Adrenal gland (tissue), 12 donors: Measurements from ENCODE around the gene MACROD2. TPM values are rescaled to one million over a fixed set of nuclear protein-coding genes. Genes with fewer than 3 reads are reported as not detected.

Source experiments
- DNase-seq, 7 donors: peaks; one replicate each; pipeline ENCODE4 v3.0.0-alpha.2; 2019 to 2020
- H3K27ac ChIP-seq, 5 donors: fragments of 200-600 bp; sonication (generic) in 4 of 5; 1 replicate in 3 of 5; 2 replicates in 2 of 5; pipeline versions ENCODE4 v1.5.1 to v1.8.0; 2016 to 2020; ENCODE audit warnings: mild to moderate bottlenecking in 1 of 5
- H3K27me3 ChIP-seq: fragments of 200-600 bp; 2 replicates; pipeline ENCODE4 v1.8.0; 2021
- H3K36me3 ChIP-seq, 2 donors: fragments of 200-600 bp; replicated peaks in 1 of 2; 1 replicate in 1 of 2; 2 replicates in 1 of 2; pipeline versions ENCODE4 v1.5.1 to v1.8.0; 2018 to 2022
- H3K4me1 ChIP-seq, 2 donors: fragments of 200-600 bp; replicated peaks in 1 of 2; 1 replicate in 1 of 2; 2 replicates in 1 of 2; pipeline versions ENCODE4 v1.5.1 to v1.8.0; 2018 to 2021
- H3K4me3 ChIP-seq, 4 donors: fragments of 200-600 bp; sonication (generic) in 3 of 4; one replicate each; pipeline ENCODE4 v1.5.1; 2016 to 2018
- H3K9me3 ChIP-seq, 3 donors: fragments of 200-600 bp; sonication (generic) in 1 of 3; replicated peaks in 1 of 3; 1 replicate in 2 of 3; 2 replicates in 1 of 3; pipeline versions ENCODE4 v1.5.1 to v1.8.0; 2016 to 2021
- POLR2A ChIP-seq, 2 donors: fragments of 450-650 bp; IDR thresholded peaks; one replicate each; pipeline ENCODE4 v1.6.1; 2017; ENCODE audit warnings: antibody characterized with exemption in 2 of 2, mild to moderate bottlenecking in 2 of 2, moderate library complexity in 1 of 2
- WGBS, 4 donors: extraction: QIAGEN DNeasy Blood & Tissue Kit in 2 of 4; methylation state at CpG; one replicate each; pipeline versions ENCODE4 v1.1.5 to v1.1.7; 2013 to 2017; 5-methylcytosine and 5-hydroxymethylcytosine counted together
- intact Hi-C, 2 donors: fragments of 100-400 bp; cut with DNase I; formaldehyde crosslinking; loops; one replicate each; pipeline versions ENCODE4 v1.14.1 to v1.15.0; 2022 to 2023
- polyA plus RNA-seq, 3 donors: library from polyadenylated mRNA; stranded (reverse); fragments of 200-250 nt in 2 of 3; fragments of 350-450 nt in 1 of 3; fragmentation: Illumina TruSeq in 1 of 3; extraction: RNeasy Lipid Tissue Mini Kit (QIAGEN cat#74804) in 1 of 3; gene quantifications; one replicate each; pipeline ENCODE4 v1.2.3, GENCODE V29; 2013 to 2014
- total RNA-seq, 9 donors: library from RNA; depleted of rRNA in 4 of 9; stranded (reverse); fragments of >200 nt in 4 of 9; fragments of 120-200 nt in 1 of 9; fragmentation: NEBNext Ultra II Directional in 1 of 9; extraction: Animal tissue kit (Norgen Biotek cat#: 25700) in 1 of 9; gene quantifications; one replicate each; pipeline versions ENCODE4 v1.1.0 to v1.2.4, GENCODE V29; 2013 to 2023
- TF ChIP-seq, protein P1 (sequence below), 6 experiments: fragments of 450-650 bp in 4 of 6; fragments of 200-600 bp in 2 of 6; sonication (generic) in 1 of 6; IDR thresholded peaks; 1 replicate in 5 of 6; 2 replicates in 1 of 6; pipeline versions ENCODE4 v1.5.1 to v1.8.0; 2016 to 2021; ENCODE audit warnings: antibody characterized with exemption in 6 of 6, mild to moderate bottlenecking in 2 of 6, moderate library complexity in 1 of 6
- donor health status: healthy with polysubstance abuse.
- donor health status: Bipolar disorder and iron deficiency.
- donor health status: DM: yes; HTN: yes; CAD: no.
- donor health status: DM: no; HTN: no; CAD: no.
- donor health status: DM: no; HTN: no; CAD: no.
- donor health status: DM: yes; HTN: yes; CAD: no.

Gene MACROD2
- total and polyA plus RNA-seq, 12 donors, result 1.1 to 21.2 (median 6.4) TPM

DNA sequence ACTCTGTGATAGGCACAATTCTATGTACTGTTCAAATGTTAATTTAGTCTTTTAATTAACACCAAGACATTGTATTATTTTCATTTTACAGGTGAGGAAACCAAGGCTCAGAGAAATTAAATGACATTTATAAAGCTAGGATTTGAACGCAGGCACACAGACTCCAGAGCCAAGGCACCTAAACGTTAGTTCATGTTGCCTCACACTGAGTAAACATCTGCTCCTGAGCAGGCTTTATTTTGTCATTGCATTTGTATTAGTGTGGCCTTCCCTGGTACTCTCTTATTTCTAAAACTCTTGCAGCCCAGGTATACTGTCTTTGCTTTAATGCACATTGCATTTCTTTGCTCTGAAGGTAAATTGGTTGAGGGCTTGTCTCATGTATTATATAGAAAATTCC lies 605.2 kb downstream of the MACROD2 start:
- Histone ChIP-seq H3K4me1 (no peaks in the 10 kb centered on the region), H3K4me3 (no peak overlapping the region), H3K9me3 (no peaks in the 10 kb centered on the region), H3K36me3 (no peaks in the 10 kb centered on the region), H3K27me3 (no peaks in the 10 kb centered on the region), H3K27ac (no peak overlapping the region)
- 72 to 85% (median 77%) methylated on average over 2 of the region's 2 CpGs for WGBS, 4 donors
- no peak for DNase-seq
- TF ChIP-seq, protein P1, sequence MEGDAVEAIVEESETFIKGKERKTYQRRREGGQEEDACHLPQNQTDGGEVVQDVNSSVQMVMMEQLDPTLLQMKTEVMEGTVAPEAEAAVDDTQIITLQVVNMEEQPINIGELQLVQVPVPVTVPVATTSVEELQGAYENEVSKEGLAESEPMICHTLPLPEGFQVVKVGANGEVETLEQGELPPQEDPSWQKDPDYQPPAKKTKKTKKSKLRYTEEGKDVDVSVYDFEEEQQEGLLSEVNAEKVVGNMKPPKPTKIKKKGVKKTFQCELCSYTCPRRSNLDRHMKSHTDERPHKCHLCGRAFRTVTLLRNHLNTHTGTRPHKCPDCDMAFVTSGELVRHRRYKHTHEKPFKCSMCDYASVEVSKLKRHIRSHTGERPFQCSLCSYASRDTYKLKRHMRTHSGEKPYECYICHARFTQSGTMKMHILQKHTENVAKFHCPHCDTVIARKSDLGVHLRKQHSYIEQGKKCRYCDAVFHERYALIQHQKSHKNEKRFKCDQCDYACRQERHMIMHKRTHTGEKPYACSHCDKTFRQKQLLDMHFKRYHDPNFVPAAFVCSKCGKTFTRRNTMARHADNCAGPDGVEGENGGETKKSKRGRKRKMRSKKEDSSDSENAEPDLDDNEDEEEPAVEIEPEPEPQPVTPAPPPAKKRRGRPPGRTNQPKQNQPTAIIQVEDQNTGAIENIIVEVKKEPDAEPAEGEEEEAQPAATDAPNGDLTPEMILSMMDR (IDR thresholded peaks at IDR 0.05), result no peak
- TF ChIP-seq POLR2A (IDR thresholded peaks at IDR 0.05), result no peak
- intact Hi-C loops, result no loop called here

DNA sequence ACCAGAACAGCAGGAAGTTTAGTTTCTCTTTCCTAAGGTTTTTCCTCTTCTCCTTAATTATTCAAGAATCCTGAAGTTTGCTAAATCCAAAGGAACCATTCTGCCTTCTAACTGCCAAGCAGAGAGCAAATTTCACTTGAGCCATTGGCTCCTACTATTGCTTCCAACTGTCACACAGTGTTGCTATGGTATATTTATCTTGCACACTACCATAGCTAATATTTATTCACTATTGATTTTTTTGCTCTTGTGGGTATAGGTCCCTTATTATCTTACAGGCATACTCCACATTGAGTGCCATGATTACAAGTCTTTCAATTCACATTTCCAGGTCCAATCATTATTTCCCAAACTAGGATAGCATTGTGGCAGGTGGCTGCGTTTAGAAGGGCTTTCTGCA lies 608.8 kb downstream of the MACROD2 start:
- no peaks in the 10 kb centered on the region for H3K4me1 ChIP-seq
- TF ChIP-seq POLR2A (IDR thresholded peaks at IDR 0.05), result no peak
- TF ChIP-seq, protein P1 (IDR thresholded peaks at IDR 0.05), result no peak
- WGBS, 4 donors, result 85 to 92% (median 87%) methylated on average over 1 of the region's 1 CpG
- intact Hi-C loops, result no loop called here
- no peaks in the 10 kb centered on the region for H3K9me3 ChIP-seq
- no peak overlapping the region for H3K27ac ChIP-seq
- no peak overlapping the region for H3K4me3 ChIP-seq
- H3K36me3 ChIP-seq, result no peaks in the 10 kb centered on the region
- no peaks in the 10 kb centered on the region for H3K27me3 ChIP-seq
- DNase-seq, result no peak

DNA sequence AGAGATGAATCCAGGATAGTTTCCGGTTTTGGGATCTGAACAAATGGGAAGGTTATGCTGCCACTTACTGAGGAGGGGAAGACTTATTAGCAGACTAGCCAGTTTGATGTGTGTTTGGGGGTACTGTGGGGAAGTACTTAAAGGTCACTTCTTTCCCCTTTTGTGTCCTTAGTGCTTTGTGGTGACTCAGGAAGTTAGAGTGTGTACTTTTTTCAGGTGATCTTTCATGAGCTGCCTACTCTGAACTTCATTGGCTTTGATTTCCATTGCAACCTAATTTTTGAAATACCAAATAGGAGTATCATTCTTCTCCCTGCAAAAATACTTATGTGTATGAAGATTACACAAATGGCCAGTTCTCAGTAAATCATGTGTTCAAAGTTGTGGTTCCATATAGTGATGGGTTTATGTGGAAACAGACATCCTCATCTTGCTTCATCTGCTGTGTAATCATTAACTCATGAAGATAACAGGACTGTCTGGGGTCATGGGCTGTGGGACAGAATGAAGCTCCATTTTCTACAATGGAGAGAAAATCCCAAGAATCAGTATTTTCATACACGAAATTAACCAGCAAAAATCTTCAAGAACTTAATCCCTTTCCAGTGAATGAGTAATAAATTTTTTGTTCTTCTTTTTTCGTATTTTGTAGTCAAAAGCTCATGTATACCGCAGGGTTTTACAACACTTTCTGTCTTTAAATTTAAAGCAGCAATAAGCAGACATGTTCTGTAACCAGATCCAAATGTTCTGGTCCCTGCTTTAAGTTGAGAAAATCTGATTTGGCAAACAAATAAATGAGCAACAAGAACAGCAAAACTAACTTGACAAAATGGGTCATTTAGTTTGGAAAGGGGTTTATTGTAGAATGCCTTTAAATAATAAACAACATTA lies 614.3 kb downstream of the MACROD2 start:
- Histone ChIP-seq H3K36me3 (no peaks in the 10 kb centered on the region), H3K4me3 (no peak overlapping the region), H3K27ac (no peak overlapping the region), H3K27me3 (no peaks in the 10 kb centered on the region), H3K4me1 (no peaks in the 10 kb centered on the region), H3K9me3 (no peaks in the 10 kb centered on the region)
- DNase-seq, result no peak
- no peak for TF ChIP-seq POLR2A (IDR thresholded peaks at IDR 0.05)
- TF ChIP-seq, protein P1 (IDR thresholded peaks at IDR 0.05), result no peak
- intact Hi-C loops, result no loop called here
- WGBS, 4 donors, result 79 to 96% (median 83%) methylated on average over 4 of the region's 4 CpGs

DNA sequence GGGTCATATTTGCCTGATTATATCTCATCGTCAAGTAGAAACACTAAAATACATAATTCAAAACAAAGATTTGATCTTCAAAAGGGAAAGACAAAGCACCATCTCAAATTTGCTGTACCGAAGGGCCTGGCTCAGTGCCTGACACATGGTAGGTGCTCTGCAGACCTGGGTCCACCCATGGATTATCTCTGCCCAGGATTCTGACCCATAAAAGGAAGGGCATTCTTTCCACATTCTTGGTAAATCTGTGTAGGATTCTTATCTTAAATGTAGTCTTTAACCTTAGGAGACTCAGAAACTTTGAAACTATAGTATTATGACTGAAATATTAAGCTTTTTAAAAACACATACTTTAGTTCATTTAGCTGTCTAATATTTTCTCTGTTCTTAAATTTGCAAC lies 616.2 kb downstream of the MACROD2 start:
- no peaks in the 10 kb centered on the region for H3K36me3 ChIP-seq
- H3K27me3 ChIP-seq, result no peaks in the 10 kb centered on the region
- WGBS, 4 donors, result 81 to 89% (median 87%) methylated on average over 2 of the region's 2 CpGs
- intact Hi-C loops, result no loop called here
- DNase-seq, result no peak
- H3K4me1 ChIP-seq, result no peaks in the 10 kb centered on the region
- H3K4me3 ChIP-seq, result no peak overlapping the region
- TF ChIP-seq, protein P1 (IDR thresholded peaks at IDR 0.05), result no peak
- no peak for TF ChIP-seq POLR2A (IDR thresholded peaks at IDR 0.05)
- H3K9me3 ChIP-seq, result no peaks in the 10 kb centered on the region
- H3K27ac ChIP-seq, result no peak overlapping the region
